Endometrium (tissue), 2 donors: ENCODE measurements around the gene BEND6.

ENCODE experiments used
- FAIRE-seq: peaks from 2 replicates; lab custom pipeline; 2012; peaks lifted over from hg19 to GRCh38; lab: Jason Lieb, UNC
- donor health status: control.
- donor health status: control.

Gene BEND6

DNA sequence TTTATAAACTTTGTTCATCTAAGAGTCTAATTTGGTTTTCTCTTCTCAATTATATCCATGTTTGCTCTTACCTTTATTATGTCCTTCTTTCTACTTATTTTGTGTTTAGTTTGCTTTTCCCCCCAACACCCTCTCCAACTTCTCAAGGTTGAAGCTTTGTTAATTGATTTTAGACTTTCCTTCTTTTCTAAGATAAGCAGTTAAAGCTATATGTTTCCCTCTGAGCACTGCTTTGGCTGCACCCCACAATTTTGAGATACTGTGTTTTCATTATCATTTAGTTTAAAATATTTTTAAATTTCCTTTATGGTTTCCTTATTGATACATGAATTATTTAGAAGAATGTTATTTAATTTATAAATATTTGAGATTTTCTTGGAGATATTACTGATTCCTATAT lies 13.9 kb upstream of the BEND6 start:
- FAIRE-seq = no peak

DNA sequence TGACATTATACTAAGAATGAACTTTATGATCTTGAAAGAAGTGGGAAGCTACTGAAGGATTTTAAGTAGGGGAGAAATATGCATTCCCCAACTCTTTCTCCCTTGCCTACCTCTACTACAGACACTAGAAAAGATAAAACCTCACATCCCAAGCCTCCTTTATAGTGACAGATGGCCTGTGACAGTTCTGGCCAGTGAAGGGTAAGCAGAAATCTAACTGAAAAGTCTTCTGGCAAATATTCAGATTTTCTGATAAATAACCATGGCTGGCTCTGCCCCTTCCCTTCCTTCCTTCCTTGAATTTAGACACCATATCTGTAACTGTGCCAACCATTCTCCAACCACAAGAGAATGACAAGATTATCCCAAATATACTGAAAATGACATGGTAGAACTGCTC lies 10.2 kb upstream of the BEND6 start:
- no peak for FAIRE-seq

DNA sequence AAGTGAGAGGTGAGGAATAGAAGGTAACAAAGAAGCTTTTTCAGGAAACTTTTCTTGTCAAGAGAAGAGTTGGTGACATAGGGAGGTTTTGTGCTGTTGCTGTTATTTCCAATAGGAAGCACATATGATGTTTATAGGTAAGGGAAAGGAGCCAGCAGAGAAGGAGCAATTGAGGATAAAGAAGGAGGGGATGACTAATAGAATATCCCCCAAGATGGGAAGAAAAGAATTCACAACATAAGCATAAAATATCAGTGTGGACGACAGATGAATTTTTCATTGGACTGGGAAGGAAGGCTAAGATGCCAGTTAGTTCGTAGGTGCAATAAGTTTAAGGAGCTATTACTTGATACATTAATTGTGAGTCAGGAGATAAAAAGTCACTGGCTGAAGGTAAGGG lies 8.5 kb upstream of the BEND6 start:
- FAIRE-seq = no peak

DNA sequence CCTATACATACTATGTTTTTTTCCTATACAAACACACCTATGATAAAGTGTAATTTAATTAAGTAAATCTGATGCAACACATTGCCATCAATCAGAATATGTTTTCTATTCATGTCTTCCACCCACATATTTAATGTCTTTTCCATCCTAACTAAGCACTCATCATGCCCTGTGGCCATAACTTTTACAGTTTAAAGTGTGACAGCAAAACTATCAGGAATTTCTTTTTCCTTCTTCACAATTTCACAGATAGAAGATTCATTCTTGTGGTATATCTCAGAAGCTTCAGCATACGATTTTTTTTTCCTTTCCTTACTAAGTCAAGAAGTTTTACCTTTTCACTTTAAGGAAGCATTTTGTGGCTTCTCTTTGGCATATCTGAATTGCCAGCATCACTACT lies 7.0 kb upstream of the BEND6 start:
- FAIRE-seq = no peak

DNA sequence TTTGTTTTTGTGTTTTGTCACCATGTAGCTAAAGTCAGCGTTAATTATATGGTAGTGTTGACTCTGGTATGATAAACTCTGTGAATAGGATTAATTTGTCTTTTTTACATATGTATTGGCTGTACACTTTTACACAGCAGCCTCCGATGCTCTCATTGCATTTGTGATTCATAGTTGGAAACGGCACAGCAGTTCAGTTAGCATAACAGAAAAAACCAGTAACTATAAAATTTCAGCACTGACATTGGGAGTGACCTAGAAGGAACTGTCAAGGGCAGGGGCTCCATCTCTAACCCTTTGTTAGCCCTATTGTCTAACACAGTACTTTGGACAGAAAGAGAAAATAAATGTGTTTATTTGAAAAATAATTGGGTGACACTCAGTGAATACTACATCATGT lies 5.6 kb upstream of the BEND6 start:
- FAIRE-seq = no peak

DNA sequence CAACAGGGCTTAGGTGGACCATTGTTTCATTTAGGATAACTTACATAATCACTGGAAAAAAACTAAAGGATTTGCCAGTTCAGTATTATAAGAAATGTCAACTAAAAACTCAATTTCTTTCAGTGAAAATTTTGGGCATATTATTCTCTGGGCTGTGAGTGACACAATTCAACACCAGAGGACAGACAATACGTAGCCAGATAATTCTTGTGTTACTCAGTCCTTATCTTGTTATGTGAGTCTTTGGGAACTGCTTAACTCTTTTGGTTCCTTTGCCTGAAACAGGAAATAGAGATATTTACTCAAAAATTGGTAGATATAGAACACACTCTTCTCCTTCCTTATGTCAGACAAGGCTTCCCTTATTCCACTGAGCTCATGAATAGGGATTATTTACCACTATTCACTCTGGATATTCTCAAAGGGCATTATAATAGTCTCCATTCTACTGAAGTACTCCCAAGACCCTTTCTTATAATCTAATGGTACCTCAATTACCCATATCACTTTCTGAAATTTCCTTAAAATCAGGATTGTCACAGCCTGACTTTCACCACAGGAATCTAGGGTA lies 4.9 kb upstream of the BEND6 start:
- no peak for FAIRE-seq

DNA sequence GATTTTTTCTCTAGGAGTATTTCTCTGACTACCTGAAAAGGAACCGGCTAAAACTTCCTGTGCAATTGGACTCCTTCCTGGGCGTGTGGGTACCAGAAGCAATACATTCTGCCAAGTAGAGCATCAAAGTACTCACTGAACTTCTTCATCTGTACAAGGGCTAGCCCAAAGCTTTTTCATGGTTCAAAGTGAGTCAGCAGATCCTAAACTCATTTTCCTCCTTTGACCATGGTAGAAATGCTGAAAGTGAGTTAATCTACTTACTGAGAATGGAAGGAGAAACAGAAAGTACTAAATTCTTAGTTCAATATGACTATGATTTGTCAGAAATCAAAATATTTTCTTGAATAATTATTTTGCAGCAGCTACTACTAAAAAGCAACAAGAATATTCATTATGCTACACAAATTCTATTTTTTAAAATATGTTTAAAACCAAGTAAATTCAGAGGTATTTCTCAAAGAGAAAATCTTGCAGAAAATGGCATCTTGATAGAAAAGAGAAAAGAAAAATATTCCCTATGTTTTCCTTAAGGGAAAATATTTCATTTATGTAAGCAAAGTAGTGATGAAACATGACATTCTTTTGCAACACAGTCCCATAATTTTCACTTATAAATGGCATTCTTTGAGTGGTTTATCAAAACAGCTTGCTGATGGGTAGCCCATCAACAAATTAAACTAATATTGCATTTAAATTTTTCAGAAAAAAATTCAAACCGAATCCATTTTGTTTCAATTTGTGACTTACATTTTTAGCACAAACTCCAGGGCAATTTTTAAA lies 3.7 kb upstream of the BEND6 start:
- FAIRE-seq = no peak

DNA sequence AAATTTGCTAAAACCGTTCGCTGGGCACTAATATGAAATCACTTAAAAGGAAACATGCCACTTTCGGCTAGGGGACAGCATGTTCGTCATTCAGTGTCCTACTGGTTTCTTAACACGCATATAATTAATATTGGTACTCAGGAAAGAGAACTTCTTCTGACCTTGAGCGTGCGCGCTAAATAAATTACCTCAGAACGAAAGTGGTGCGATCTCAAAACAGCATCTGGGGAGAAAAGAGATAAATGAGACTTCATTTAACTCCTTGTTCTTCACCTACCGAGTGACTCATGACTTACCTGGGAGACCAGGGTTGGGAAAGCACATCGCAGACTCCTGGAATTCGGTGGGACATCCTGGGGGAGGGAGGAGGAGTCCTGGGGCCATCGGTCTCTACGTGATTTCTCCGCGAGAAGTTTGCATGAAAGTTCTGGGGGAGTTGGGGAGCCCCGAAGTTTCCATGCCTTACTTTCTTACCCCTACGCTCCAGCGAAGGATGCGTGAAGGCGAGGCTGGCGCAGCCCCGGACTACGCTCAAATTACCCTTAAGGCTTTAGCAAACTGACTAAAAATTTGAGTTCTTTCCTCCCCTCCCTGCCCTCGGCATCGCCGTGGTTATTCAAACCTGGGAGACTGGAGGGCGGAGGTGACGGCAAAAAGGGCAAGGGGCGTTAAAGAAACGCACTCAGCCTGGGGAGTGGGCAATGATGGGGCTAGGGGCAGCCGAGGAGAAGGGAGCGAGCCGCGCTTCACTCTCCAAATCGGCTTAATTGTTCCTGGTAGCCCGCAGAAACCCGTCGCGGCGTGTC lies 1.1 kb upstream of the BEND6 start:
- FAIRE-seq = no peak

DNA sequence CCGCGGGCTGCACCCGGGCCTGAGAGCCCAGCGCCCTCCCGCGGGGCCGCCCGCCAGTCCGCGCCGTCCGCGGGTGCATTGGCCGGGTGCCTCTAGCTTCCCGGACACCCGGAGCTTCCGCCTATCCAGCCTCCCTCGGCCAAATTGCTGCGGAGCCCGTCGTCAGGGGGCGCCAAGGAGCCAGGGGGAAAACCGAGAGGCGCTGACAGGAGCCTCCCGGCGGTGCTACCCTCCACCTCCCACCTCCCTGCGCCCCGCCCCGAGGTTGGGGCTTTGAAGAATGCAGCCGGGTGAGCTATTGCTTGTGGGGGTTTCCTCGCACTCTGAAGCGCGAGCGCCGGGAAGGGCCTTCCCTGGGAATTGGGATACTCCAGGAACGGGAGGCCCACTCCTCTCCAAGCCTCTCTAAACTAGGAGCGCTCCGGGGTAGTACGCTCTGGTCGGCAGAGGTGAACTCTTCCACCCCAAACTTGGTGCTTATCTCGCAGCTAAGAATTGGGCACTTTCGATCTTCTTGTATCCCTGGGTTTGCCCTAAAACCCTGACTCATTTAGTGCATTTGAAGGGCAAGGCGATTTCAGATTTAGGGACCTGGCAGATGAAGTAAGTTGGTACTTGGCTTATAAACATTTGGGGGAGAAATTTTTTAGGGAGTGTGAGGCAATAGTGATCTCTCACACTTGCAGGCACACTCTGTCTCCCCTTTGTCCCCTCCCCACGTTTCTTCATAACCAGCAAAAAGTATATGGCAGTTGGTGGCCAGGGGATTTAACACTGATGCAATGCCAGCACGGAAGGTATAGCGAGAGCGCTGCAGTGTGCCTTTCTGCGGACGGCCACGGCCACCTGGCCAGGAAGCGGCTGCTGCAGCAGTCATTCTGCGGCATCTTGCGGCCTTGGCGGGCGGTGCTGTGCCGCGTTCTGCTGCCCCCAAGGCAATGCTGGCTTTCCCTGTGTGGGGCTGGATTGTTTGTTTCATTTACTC lies 556 bp downstream of the BEND6 start:
- FAIRE-seq = no peak

DNA sequence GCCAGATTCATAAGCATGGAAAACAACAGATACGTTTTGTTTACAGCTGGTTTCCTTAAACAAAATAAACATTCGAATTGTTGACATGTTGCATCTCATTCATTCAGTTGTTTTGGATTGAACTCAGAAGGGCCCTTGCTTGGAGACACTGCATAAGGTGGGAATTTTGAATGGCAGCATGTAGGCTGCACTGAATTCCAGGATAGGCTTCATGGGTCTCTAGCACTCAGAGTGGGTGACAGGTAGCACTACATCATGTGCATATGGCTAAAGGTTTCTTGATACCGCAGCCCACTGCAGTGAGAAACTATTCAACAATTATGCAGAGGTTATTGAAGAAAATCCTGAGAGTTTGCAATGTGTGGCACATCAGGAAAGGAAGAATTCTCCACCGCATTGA lies 1.6 kb downstream of the BEND6 start:
- FAIRE-seq = no peak

DNA sequence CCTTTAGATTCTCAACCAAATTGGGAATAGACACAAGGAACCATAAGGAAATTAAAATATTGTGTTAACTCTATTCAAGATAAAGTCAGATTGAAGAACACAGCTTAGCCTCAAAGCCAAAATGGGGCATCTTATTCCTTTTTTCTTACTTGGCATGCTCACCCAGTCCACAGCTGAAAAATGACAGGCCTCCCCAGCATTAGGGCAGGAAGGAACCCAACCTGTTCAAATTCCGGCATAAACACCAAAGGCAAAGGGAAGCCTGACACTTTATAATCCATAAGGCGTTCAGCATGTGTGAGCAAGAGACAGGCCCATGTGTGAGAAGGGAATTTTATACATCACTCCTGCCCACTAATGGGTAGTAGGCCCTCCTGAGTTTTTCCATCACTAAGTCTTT lies 2.9 kb downstream of the BEND6 start:
- FAIRE-seq = no peak

DNA sequence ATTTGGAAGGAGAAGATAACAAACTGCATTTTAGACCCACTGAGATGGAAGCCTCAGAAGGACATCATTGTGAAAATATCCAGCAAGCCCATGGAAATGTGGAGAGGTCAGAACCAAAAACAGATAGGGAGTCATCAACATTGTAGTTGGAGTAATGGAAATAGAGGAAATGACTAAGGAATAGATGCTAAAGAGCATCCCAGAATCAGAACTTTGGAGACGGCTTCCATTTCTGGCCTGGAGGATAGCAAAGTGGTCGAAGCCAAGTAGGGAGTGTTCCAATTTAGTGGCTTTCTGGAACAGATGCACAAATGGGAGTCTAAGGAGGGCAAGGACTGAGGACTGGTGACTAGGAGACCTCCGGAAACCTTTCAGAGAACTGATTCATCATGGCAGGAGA lies 3.6 kb downstream of the BEND6 start:
- no peak for FAIRE-seq

DNA sequence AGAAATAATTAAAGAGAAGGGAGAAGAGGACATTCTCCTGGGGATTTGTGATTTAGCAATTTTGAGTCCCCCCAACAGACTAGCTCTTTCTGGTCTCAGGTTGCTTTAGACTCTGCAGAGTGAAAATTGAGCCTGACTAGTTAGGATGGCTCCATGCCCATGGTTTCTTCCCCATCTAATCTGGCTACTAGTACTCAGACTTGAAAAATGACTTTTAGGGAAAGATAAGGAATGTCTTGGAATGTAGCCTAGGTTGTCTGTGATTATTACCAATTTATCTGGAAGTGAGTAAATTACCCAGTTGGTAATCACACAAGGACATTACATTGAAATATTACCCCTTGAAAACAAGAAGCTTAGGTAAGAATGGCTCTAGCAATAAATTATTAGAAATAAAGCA lies 4.2 kb downstream of the BEND6 start:
- no peak for FAIRE-seq

DNA sequence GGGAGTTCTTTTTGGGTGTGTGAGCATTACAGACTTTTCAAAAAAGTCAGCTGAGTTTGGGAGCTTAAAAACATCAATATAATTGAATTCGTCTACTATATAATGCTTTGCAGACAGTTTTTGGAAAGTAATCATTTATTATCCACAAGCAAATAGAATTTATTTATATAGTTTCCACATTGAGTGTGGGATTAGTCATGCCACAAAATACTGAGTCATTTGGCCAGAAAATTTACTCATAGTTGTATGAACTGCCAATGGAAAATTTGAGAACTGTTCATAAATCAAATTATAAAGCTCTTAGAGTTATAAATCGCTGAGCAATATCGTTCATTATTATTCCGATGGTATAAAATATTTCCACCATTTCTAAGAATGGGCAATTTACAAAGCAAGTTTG lies 5.0 kb downstream of the BEND6 start:
- FAIRE-seq = no peak

DNA sequence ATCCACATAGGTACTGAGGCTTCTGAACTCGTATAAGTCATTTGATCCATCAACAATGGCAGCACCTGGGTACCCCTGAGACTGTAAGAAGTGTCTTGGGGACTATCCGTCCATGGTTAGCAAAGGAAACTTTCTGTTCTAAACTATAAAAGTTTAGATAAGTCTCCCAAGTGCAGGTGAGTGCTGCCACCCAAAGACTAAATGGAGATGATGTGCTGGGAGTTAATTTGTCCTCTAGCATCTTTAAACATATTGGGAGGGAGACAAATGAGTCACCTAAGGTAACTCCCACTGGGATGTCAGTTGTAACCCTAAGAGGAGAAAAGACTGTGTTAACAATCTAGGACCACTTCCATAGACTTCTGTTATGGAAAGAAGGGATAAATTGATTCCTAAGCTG lies 6.2 kb downstream of the BEND6 start:
- no peak for FAIRE-seq

DNA sequence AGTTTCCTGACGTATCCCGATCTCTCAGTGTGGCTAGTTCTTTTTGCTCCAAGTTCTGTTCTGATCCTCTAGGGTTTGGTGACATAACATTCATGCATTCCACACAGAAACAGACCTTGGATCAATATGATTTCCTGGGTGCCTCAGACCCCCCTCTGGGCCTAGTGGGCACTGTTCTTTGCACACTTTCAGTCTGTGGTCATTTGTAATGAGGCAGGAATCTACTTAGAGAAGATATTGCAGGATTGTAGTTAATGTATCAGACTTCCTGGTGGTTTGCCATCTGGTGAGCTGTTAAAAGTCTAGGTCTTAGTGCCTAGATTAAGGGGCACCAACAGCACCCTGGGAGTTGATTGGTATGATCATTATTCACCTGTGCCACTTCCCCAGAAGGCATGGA lies 7.5 kb downstream of the BEND6 start:
- FAIRE-seq = no peak

DNA sequence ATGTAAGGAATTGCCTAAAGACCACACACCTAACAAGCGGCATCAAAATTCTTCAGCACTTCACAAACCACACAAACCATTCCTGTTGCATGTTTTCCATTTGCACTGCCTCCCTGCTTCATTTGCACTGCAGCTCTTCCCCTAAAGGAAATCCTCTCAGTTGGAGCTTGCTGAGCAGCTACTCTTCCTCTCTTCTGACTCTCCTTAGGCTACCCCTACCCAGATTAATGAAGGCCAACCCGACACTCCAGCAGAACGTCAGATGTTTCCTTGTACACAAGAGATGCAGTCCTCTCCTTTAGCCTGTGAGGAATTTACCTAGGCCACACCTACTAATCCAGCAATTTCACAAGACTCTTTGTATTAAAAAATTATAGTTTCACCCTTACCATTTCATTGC lies 8.1 kb downstream of the BEND6 start:
- no peak for FAIRE-seq

DNA sequence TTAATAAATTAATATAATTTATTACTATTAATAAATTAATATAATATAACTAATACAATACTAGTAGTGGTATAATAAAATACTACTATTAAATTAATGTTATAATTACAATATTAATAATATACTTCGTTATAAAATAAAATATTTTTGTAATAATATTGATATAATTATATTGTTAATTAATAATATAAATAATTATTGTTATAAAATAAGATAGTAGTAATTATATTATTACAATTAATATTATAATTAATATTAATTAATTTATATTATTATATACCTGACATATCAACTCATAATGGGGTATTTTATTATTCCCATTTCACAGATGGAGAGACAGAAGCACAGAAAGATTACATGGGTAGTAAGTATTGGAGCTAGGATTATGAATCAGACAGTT lies 8.9 kb downstream of the BEND6 start:
- peak; percentile 91 for FAIRE-seq

DNA sequence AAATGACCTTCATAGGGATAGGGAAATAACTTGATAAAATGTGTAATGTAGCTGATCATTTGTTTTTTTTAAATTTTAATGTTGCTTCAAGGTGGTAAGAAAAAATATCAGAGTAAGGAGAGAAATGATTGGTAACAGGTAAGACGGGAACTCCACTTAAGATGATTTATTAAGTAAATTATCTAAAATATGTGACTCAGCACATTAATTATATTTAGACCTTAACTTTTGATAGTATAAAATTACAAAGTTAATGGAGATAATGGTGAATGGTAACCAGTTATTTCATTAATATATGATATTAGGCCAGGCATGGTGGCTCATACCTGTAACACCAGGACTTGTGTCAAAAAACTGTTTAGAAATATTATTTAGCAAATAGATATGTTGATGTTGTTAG lies 10.2 kb downstream of the BEND6 start:
- no peak for FAIRE-seq

DNA sequence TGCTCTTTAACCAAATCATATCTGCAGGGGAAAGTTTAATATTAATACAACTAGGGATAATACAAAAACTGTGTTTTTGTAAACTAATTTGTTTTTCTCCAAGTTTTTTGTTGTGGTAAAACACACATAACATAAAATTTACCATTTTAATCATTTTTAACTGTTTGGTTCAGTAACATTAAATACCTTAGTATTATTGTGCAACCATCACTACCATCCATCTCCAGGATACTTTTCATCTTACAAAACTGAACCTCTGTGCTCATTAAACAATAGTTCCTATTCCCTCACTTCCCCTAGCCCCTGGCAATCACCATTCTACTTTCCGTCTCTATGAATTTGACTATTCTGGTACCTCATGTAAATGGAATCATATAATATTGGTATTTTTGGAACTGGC lies 15.9 kb downstream of the BEND6 start:
- FAIRE-seq = no peak

DNA sequence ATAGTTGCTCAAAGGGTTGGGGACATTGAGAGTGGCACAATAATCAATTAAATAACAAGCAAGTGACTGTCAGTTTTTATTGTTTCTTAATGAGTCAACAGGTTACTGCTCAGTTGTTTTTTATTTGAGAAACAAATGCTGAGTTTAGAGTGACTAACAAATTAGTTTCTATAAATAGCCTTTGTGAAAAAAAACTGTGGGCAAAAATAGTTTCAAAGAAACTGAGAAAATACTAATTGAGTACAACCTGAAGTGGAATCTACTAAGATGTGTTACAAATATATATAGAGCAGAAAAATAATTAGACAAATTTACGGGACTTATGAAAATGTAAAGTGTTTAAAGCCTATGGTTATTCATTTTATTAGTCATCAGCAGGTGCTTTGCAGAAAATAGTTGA lies 22.3 kb downstream of the BEND6 start:
- FAIRE-seq = no peak

DNA sequence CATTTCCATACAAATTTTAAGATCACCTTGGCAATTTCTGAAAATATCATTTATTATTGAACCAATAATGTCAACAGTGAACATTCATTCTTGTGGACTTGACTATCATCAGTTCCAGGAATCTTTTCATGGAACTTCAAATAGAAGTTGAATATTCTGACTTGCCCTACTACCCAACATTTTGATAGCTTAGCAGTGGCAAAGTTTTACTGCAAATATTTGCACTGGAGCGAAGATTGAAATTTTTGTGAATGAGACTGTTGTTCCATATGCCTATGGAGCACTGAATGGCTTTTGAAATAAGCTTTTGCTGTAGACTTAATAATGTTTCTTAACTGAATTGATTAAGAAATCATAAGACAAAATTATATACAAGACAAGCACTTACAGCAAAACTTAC lies 23.6 kb downstream of the BEND6 start:
- FAIRE-seq = no peak
